Measurements from ENCODE around the gene ABCC12.
"Not testable (repeated sequence)": the region's sequence is repeated elsewhere in the genome, so short reads cannot be mapped to it uniquely, and the experiment has no call there.

ABCC12 gene

DNA sequence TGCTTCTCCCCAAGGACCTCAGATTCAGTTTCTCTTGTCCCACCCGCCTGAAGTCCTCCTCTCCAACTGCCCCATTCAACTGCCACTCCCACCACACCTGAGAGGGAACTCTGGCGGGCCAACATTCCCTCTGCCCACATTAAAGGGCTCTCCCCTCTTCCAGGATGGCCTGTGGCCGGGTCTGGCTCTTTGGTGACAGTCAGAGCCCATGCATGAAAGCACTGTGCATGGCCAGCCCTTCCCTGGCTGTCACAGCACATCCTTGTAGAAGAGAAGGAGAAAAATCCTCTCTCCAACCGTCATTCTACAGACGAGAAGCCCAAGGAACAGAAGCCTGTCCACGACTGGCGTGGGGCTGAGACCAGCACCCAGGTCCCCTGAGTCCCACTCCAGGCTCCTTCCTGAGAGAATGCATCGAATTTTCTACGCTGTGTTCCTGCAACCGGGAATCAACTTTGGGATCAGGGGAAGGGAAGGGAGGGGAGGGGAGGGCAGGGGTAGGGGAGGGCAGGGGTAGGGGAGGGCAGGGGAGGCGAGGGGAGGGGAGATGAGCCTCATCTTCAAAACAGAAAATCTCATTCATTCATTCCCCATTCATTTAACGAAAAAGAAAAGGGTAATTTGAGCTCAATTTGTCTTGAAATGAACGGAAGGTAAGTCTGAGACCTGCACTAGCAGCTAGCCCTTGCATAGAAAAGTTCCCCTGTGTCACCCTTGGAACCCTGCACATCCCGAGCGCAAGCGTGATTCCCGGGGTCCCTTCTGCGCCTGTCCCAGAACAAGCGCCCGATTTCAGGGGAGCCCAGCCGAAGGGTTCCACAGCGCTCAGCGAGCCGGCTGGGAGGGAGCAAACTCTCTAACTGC lies at the start of gene ABCC12:
ABCC12 (minus strand) TSS at position 68 of the 864 bp plus-strand sequence. CDS start 9,569 bp downstream, outside the sequence.
- DNase-seq (ENCODE audit: low spot score), result no peak

DNA sequence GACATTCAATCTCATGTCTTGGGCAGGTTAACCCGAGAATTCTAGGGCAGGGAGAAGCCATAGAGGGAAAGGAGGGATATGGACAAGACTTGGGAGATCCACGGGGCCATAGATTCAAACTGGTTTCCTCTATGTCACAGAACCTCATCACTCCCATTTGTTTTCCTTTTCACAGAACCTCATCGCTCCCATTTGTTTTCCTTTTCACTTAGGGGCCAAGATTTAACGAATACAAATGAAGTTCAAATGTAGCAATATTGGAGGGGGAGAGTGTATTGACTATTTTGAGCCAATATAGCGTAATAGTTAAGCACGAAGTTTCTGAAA lies 49.0 kb upstream of the ABCC12 start:
- no peak for DNase-seq (ENCODE audit: low spot score)

DNA sequence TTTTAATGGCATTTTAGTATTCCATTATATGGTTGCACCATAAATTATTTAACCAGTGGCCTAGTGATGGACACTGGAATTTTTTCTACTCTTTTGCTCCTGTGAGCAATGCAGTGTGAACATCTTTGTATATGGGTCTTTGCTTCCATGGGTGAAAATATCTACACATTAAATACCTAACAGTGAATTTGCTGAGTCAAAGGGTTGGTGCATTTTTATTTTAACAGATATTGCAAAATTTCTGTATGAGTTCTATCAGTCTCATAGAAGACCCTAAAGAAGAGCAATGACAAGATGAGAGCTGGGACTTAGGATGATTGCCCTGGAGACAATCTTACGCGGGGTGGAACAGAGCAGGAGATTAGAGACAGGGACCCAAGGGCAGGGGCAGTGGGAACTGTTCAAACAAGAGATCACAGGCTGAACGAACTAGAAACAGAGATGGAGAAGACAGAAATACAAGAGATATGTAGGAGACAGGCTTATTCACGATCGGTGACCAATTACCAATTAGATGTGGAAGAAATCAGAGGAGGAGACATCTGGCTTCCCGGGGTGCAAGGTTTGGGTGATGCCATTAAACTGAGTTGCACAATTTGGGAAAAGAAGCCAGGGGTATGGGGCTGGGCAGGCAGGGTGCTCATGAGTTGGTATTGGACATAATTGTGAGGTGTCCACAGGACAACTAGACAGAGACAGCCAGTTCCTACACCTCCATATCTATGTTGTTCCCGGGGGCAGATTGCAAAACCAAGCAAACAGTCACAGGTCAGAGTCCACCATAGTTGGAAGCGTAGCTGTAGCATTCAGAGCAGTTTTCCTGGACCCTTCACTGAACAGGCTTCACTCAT lies 48.4 kb upstream of the ABCC12 start:
- no peak for DNase-seq (ENCODE audit: low spot score)

DNA sequence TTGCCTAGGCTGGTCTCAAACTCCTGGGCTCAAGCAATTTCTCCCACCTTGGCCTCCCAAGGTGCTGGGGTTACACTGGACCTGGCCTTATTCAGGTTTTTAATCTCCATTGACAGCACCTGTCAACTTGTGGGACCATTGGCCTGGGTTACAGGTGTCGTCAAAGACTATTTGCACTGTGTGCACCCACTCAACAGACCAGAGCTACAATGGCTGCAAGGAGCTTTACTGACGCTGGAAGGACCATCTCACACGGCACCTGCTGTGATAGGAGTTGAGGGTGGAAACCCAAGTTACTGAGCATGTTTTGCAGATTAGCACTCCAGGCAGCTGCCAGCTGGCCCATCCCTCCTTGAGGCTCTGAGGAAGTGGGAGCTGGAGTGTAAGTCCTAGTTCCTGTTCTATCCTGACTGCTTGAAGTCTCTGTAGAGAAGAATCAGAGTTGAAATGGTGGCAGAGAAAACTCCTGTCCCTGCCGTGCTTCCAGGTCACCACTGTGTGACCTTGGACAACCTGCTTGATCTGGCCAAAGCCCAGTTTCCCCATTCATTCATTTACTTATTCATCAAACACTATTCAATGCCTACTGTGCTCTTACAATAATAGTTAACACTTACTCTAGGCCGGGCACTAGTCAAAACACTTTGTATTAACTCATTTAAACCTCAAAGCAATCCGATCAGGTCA lies 45.9 kb upstream of the ABCC12 start:
- DNase-seq (ENCODE audit: low spot score), result no peak

DNA sequence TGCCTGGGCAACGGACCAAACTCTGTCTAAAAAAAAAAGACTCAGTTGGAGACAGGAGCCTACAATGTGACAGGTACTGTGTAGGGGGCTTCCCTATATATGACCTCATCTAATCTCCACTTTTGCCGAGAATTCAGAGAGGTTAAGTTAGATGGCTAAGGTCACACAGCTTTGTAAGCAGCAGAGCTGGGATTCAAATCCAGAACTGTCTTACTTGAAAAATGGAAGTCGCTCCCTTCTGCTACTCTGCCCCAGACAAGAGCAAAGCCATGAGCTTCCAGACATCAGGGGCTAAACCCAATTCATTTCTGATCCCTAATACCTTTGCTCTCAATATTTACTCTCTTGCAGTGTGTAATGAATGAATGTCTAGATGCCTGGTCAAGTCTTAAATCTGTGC lies 41.5 kb upstream of the ABCC12 start:
- DNase-seq (ENCODE audit: low spot score), result no peak

DNA sequence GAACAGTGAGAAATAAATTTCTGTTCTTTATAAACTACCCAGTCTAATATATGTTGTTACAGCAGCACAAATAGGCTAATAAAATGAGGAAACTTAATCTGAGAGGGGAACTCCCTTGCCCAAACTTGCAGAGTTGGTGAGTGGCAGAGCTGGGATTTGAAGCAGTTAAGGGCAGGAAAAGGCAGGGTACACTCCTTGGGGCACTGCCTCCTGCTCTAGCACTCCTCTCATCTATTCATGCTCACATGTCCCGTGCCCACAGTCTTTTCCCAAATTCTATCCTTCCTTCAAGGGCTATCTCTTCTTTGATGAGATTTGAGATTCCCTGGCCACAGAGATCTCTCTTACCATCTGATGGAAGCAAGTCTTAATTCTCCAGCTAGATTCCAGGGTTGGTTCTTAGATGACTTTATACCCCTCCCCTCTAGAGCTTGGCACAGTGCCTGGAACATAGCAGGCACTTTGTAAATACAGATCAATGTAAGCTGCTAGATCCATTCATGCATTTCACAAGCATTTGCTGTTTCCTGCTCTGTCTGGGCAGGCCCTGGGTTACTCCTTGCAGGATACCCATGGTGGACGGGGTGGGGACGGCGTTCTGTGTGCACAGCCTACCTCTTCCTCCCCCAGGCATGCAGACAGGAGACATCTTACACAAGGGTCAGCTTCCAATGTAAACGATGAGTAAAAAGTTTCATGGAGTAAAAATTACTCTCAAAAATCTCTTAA lies 39.2 kb upstream of the ABCC12 start:
- no peak for DNase-seq (ENCODE audit: low spot score)

DNA sequence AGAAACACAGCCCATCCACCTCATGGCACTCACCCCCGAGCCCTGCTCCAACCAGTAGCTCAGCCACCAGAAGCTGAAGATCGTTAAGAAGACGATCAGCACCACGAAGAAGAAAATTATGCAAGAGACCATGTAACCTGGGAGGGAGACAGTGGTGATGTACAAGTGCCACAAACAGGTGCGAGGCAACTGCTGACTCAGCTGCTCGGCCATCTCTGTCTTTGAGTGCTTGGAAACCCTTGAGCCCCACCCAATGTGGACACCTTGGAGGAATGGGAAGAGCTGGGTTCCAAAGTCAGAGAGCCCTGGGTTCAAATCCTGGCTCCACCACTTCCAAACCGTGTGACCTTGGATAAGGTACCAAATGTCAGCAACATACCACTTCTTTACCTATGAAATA lies 38.1 kb upstream of the ABCC12 start:
- no peak for DNase-seq (ENCODE audit: low spot score)

DNA sequence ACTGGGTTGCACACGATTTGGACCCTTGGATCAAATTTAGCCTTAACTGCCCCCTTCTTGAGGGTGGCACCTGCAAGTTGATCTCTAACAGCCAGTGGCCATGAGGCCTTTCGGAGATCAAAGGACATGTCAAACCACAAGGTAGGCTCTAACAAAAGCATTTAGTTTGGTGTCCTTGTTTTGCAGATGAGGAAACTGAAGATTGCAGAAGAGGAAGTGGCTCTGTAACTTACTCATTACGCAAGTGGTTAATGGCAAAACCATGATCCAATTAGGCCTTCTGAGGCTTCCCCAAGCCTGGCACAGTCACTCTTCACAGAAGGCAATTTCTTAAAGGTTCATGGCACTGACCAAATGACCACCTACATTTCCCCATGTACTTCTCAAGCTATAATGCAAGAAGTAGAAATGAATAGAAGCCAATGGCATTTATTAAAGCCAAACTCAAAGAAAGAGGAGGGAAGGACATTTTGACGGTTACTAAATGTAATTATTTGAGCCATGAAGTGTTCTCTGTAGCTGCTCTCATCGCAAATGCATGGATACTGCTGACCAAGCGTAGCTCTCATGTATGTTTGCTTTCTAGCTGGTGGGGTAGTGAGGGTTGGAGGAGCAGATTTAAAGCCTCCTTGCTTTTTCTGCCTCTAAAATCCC lies 32.8 kb upstream of the ABCC12 start:
- no peak for DNase-seq (ENCODE audit: low spot score)

DNA sequence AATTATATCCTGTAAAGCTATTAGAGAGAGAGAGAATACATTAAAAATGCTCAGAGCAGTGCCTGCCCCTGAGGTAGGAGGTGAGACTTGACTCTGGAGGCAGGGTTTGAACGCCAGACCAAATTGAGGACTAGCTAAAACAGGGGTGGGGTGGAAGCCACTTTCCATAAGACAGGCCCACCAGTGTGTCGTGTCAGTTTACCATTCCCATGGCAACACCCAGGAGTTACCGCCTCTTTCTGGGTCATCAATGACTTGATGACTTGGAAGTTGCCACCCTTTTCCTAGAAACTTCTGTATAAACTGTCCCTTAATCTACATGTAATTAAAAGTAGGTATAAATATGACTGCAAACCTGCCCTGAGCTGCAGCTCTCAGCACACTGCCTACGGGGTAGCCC lies 32.0 kb upstream of the ABCC12 start:
- no peak for DNase-seq (ENCODE audit: low spot score)

DNA sequence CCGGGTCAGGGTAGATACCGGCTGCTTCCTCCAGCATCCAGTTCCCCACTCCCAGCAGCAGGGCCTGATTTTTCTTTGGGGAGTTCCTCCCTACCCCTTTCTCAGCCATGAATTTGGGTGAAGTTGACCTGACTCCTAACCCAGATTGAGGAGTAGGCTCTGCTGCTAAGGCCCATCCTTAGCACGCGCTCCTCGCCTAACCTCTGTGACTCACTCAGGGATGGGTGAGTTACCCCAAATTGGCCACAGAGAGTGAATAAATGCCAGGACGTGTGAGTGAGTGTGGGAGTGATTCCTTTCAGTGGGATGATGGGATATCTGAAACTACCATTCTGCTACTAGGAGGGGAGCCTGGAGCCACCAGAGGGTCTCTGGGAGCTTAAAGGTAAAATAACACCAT lies 28.9 kb upstream of the ABCC12 start:
- DNase-seq (ENCODE audit: low spot score), result no peak

DNA sequence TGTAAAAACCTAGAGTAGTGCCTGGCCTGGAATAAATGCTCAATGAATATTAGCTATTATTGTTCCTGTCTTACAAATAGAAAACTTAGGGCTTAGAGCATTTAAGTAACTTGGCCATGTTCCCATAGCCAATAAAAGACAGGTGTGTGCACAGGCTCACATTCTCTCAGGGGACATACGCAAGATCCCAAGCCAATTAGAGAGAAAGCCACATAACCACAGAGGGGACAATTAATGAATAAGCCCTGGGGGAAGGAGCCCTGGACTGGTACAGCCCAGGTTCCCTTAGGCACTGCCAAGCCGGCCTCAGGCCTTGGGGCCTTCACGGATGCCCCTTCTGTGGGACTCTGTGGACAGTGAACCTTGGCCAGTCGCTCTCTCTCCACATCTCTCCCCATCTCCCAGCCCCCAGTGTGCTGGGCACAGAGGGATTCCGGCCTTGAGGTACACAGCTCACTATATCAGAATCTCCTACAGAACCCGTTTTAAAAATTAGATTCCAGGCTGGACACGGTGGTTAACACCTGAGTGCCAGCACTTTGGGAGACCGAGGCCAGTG lies 27.3 kb upstream of the ABCC12 start:
- DNase-seq (ENCODE audit: low spot score), result no peak

DNA sequence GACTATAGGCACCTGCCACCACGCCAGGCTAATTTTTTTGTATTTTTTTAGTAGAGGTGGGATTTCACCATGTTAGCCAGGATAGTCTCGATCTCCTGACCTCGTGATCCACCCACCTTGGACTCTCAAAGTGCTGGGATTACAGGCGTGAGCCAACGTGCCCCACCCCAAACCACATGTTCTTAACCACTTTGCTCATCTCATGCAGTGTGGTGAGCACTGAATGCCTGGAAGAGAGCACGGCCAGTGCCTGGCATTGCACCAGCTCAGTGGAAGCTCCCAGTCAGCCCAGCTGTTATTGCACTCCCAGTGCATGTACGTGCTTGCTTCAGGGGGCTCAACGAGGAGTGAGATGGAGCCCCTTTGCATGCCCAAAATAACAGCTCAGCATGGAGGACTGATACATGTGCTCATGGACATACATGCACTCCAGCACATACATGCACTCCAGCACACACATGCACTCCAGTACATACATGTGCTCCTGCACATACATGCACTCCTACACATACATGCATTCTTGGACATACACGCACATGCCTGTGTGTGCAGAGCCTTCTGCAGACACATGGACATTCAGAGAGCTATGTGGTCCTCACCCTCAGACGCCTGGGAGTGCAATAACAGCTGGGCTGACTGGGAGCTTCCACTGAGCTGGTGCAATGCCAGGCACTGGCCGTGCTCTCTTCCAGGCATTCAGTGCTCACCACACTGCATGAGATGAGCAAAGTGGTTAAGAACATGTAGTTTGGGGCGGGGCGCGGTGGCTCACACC lies 26.1 kb upstream of the ABCC12 start:
- DNase-seq (ENCODE audit: low spot score), result not testable (repeated sequence)

DNA sequence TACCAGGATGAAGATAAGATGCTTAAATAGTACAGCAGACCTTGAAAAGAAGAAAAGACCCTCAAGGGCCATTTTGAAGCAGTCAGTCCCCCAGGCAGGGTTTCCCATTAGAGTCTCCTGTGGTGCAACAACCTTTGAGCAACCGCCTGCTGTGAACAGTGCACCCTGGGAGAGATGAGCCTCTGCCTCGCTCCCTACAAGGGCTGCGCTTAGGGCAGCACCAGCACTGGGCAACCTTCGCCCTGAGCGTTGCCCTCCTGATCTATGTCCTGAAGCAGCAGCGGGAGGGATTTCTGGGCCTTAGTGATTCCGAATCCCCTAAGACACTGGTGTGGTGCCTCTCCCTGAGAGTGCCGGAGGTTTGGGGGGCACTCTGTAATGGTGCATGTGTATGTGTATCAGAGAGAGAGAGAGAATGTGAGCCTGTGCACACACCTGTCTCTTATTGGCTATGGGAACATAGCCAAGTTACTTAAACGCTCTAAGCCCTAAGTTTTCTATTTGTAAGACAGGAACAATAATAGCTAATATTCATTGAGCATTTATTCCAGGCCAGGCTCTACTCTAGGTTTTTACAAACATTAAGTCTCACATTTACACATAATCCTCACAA lies 25.2 kb upstream of the ABCC12 start:
- no peak for DNase-seq (ENCODE audit: low spot score)

DNA sequence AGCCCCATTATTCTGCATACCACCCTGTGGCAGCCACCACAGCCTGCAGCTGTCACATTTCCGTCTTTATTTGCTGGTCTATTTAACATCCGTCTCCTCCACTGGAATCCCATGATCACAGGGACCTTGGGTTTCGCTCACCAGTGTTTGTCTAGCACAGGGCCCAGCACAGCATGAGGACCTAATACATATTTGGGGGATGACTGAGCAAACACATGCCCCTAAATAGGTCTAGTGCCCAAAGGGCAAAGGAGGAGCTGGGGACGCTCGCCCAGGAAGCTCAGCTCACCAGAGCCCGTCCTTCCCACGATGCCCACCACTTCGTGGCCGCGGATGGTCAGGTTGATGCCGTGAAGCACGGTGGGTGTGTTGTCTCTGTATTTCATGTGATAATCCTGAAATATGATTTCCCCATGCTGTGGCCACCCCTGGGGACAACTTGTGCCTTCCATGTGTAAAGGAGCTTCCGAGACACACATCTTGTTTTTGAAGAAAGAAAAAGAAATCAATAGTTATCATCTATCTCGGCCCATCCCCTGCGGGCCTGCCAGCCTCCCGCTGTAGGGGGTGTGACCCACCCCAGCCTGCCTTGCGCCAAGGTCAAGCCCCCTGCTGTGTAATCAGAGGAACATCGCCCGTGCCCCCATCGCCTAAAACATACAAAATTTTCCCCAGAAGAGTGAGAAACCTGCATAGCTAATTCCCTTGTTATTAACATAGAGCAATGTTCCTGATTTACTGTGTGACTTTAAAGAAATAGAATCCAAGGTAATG lies 21.0 kb upstream of the ABCC12 start:
- DNase-seq (ENCODE audit: low spot score), result no peak

DNA sequence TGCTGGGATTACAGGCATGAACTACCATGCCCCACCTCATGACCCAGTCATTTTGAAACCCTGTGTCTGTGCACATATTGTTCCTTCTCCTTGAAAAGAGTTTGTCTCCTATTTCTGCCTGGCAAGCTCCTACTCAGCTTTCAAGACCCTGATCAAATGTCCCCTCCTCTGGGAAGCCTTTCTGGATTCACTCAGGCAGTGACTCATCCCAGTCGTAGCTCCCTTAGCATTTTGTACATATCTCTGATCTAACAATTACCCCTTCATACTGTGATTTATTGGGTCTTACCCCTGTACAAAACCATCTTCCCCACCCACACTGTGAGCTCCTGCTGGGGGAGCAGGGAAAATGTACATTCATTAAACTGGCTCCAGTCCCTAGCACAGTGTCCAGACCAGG lies 18.1 kb upstream of the ABCC12 start:
- DNase-seq (ENCODE audit: low spot score), result no peak

DNA sequence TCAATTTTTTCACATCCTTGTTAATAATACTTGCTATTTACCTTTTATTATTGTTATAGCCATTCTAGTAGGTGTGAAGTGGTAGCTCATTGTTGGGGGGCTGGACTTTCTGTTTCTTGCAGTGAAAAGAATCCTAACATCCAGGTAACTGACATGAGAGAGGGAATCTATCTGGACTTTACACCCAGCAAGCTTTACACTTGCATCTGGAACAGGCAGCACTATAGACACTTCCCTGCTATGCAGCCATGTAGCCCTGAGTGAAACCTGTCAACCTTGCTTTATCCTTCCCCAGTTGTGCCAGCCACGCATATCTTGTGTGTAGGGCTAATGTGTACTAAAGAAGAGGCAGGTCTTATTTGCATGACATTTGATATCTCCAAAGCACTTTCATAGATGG lies 16.9 kb upstream of the ABCC12 start:
- DNase-seq (ENCODE audit: low spot score), result no peak

DNA sequence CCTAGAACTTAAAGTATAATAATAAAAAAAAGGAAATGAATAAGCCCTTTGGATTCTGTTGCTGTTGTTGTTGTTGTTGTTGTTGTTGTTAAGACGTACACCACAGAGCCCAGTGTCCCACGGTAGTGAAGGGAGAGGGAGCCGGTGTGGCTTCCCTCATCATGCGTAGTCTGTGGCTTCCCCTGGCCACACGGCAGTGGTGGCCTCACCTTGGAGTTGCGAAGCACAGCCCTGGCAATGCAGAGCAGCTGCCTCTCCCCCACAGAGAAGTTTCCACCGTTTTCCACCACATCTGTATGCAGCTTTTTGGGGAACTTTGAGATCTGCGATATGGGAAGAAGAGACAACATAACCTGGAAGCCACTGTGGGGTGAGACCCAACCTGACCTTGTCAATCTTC lies 14.1 kb upstream of the ABCC12 start:
- DNase-seq (ENCODE audit: low spot score), result no peak

DNA sequence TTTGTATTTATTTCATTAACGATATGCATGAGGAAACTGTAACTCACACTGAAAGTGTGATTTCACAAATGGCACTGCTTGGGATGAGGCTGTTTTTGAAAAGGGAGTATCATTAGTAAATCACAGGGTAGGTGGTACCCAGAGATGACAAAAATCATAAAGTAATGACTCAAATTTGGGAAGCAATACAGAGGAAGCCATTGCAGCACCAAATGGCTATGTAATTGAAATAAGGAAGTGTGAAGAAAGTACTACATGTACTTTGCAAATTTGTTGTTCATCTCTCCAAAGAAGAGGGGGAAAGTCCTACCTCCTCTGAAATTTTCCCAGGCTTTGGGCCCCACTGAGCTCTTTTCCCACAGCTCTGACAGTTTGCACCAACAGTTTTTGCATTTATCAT lies 12.3 kb upstream of the ABCC12 start:
- no peak for DNase-seq (ENCODE audit: low spot score)

DNA sequence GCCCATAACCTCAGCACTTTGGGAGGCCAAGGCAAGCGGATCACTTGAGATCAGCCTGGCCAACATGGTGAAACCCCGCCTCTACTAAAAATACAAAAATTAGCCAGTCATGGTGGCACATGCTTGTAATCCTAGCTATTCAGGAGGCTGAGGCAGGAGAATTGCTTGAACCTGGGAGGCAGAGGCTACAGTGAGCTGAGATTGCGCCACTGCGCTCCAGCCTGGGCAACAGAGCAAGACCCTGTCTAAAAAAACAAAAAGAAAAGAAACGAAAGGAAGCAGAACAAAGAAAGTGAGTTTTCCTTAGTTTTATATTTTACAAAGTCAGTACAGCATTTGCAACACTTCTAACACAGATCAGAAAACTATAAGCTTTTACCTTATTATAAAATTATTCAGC lies 10.8 kb upstream of the ABCC12 start:
- DNase-seq (ENCODE audit: low spot score), result not testable (repeated sequence)
